Calu3 (cell line): ENCODE results near the gene TPI1. TPM values are rescaled to one million over a fixed set of nuclear protein-coding genes. Genes with fewer than 3 reads are reported as not detected.

Source experiments
- BruUV-seq: library from RNA; stranded (reverse); fragments of 400-500 nt; replicated peaks from 2 replicates; lab custom pipeline; 2021; lab: Mats Ljungman, UMichigan
- CTCF ChIA-PET: fragments of 300-600 bp; sonication (Branson Sonifier 250); formaldehyde crosslinking; loops from one replicate; lab custom pipeline; 2022; ENCODE audit warnings: antibody characterized with exemption; lab: Charles Lee
- DNase-seq: peaks from one replicate; pipeline ENCODE4 v3.0.0; 2022
- H3K27ac Mint-ChIP-seq: one replicate; pipeline ENCODE4 v1.8.0; 2022; ENCODE audit warnings: mixed read lengths; ENCODE audit not compliant: unreplicated experiment
- H3K27me3 Mint-ChIP-seq: one replicate; pipeline ENCODE4 v1.8.0; 2022; ENCODE audit warnings: mixed read lengths; ENCODE audit not compliant: unreplicated experiment
- H3K36me3 Mint-ChIP-seq: one replicate; pipeline ENCODE4 v1.8.0; 2022; ENCODE audit warnings: mild to moderate bottlenecking, moderate library complexity, mixed read lengths; ENCODE audit not compliant: insufficient read depth, unreplicated experiment
- H3K4me1 Mint-ChIP-seq: one replicate; pipeline ENCODE4 v1.8.0; 2022; ENCODE audit warnings: mild to moderate bottlenecking, low read depth, mixed read lengths; ENCODE audit not compliant: unreplicated experiment
- H3K4me3 Mint-ChIP-seq: one replicate; pipeline ENCODE4 v1.8.0; 2022; ENCODE audit warnings: mild to moderate bottlenecking, low read depth, moderate library complexity, mixed read lengths; ENCODE audit not compliant: unreplicated experiment
- H3K9me3 Mint-ChIP-seq: one replicate; pipeline ENCODE4 v1.8.0; 2022; ENCODE audit warnings: low read depth, mixed read lengths; ENCODE audit not compliant: unreplicated experiment
- CTCF ChIP-seq: fragments of 200-600 bp; IDR thresholded peaks from one replicate; pipeline ENCODE4 v1.8.0; 2022; ENCODE audit warnings: antibody characterized with exemption; ENCODE audit not compliant: unreplicated experiment
- intact Hi-C: fragments of 100-400 bp; cut with micrococcal nuclease; formaldehyde crosslinking; loops from one replicate; pipeline ENCODE4 v1.10.0; 2022; ENCODE audit not compliant: unreplicated experiment
- total RNA-seq: library from RNA; stranded (reverse); gene quantifications from 2 replicates; pipeline ENCODE4 v1.2.3, GENCODE V29; 2022

TPI1 gene
- total RNA-seq, 1 experiment from 2014 or later = 608 TPM

DNA sequence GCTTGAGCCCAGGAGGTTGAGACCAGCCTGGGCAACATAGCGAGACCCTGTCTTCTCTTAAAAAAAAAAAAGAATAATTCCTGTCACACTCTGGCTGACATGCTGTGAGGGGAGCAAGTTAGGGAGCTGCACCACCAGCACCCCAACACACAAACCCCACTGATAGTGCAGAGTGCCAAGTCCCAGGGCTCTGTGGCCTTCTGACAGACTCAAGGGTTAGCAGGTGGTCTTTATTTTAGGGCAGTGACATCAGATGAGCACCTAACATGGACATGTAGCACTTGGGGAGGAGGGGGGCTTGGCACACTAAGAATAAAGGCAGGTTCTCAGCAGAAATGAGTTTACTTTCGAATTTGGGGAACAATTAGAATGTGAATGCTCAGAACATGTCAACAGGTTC lies 8.5 kb upstream of the TPI1 start:
- TF ChIP-seq CTCF = no peak
- no peak for DNase-seq
- H3K27me3 Mint-ChIP-seq = no peaks in the 10 kb centered on the region
- peaks cover 7% of the 10 kb centered on the region for H3K4me1 Mint-ChIP-seq
- CTCF ChIA-PET = interaction anchor here (0.6 kb wide), 1 partner anchor 71 kb away, joined by 3 read pairs; no protein-coding TSS in a partner anchor
- no peaks in the 10 kb centered on the region for H3K9me3 Mint-ChIP-seq
- intact Hi-C loops = no loop called here
- no TSS peak for BruUV-seq
- H3K4me3 Mint-ChIP-seq = no peak overlapping the region
- H3K27ac Mint-ChIP-seq = no peak overlapping the region
- peaks cover 24% of the 10 kb centered on the region for H3K36me3 Mint-ChIP-seq

DNA sequence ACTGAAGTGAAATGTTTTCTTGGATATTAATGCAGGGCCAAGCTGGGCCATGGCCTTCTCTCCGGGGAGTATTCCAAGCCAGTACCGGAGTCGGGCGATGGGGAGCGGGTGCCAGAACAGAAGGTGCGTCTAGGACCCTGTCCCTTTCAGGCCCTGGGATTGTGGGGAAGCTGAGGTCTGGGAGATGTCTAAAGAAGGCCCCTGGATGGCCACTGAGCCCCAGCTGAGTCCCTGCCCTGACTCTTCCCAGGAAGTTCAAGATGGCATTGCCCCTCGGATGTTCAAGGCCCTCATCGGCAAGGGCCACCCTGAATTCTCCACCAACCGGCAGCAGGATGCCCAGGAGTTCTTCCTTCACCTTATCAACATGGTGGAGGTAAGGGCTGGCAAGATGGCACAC lies 7.2 kb upstream of the TPI1 start:
- CTCF ChIA-PET = no interaction called here
- H3K9me3 Mint-ChIP-seq = no peaks in the 10 kb centered on the region
- no peak for TF ChIP-seq CTCF
- H3K27ac Mint-ChIP-seq = no peak overlapping the region
- BruUV-seq = no TSS peak
- H3K4me3 Mint-ChIP-seq = no peak overlapping the region
- H3K36me3 Mint-ChIP-seq = peaks cover 18% of the 10 kb centered on the region
- intact Hi-C loops = no loop called here
- no peak for DNase-seq
- H3K27me3 Mint-ChIP-seq = no peaks in the 10 kb centered on the region
- H3K4me1 Mint-ChIP-seq = no peaks in the 10 kb centered on the region

GRCh38 chr12:6860942-6861341 lies 6.4 kb upstream of the TPI1 start:
- Mint-ChIP-seq H3K4me1 (no peaks in the 10 kb centered on the region), H3K9me3 (no peaks in the 10 kb centered on the region), H3K36me3 (peaks cover 24% of the 10 kb centered on the region), H3K27ac (no peak overlapping the region), H3K27me3 (no peaks in the 10 kb centered on the region), H3K4me3 (no peak overlapping the region)
- DNase-seq = no peak
- BruUV-seq = no TSS peak
- CTCF ChIA-PET = no interaction called here
- intact Hi-C loops = no loop called here
- no peak for TF ChIP-seq CTCF

- peaks cover 29% of the 10 kb centered on the region for H3K36me3 Mint-ChIP-seq
- CTCF ChIA-PET = no interaction called here
- no peak overlapping the region for H3K4me3 Mint-ChIP-seq
- no peak for DNase-seq
- no peaks in the 10 kb centered on the region for H3K4me1 Mint-ChIP-seq
- intact Hi-C loops = no loop called here
- H3K27ac Mint-ChIP-seq = no peak overlapping the region
- H3K9me3 Mint-ChIP-seq = no peaks in the 10 kb centered on the region
- TF ChIP-seq CTCF = no peak
- no TSS peak for BruUV-seq
- H3K27me3 Mint-ChIP-seq = no peaks in the 10 kb centered on the region
Measured at GRCh38 chr12:6861391-6861790, 5.9 kb upstream of the TPI1 start.
